ENCODE data around the gene LYSMD2. TPM values are rescaled to one million over a fixed set of nuclear protein-coding genes. Genes with fewer than 3 reads are reported as not detected.

LYSMD2 gene
- total RNA-seq, 1 donor, result 30.4 TPM

- DNase-seq (ENCODE audit: low read depth in 2 of 3, low spot score in 2 of 3), result no peak
Measured at GRCh38 chr15:51752888-51753287, 15.4 kb upstream of the LYSMD2 start.

GRCh38 chr15:51751697-51752683 is 14.5 kb upstream of the LYSMD2 start:
- DNase-seq (ENCODE audit: low read depth in 2 of 3, low spot score in 2 of 3), result no peak

- peak in 2 of 3 donors; percentile 40 to 56 for DNase-seq (ENCODE audit: low read depth in 2 of 3, low spot score in 2 of 3)
Measured at GRCh38 chr15:51750792-51751696, 13.6 kb upstream of the LYSMD2 start, which contains the start of gene TMOD2. TMOD2 (plus strand) TSS chr15:51751597; CDS start chr15:51766442, 14,845 bp downstream.

- no peak for DNase-seq (ENCODE audit: low read depth in 2 of 3, low spot score in 2 of 3)
Measured at GRCh38 chr15:51750186-51750585, 12.7 kb upstream of the LYSMD2 start.

GRCh38 chr15:51749307-51749706 is 11.9 kb upstream of the LYSMD2 start:
- no peak for DNase-seq (ENCODE audit: low read depth in 2 of 3, low spot score in 2 of 3)

- DNase-seq (ENCODE audit: low read depth in 2 of 3, low spot score in 2 of 3), result no peak
Measured at GRCh38 chr15:51739061-51739712, 1.7 kb upstream of the LYSMD2 start.

GRCh38 chr15:51738553-51738952 is 1.1 kb upstream of the LYSMD2 start:
- DNase-seq (ENCODE audit: low read depth in 2 of 3, low spot score in 2 of 3), result no peak

- DNase-seq (ENCODE audit: low read depth in 2 of 3, low spot score in 2 of 3), result peak; percentile 34 to 60 (median 51)
Measured at GRCh38 chr15:51736751-51737521, 519 bp downstream of the LYSMD2 start.

GRCh38 chr15:51736069-51736468 is 1.4 kb downstream of the LYSMD2 start:
- no peak for DNase-seq (ENCODE audit: low read depth in 2 of 3, low spot score in 2 of 3)

- peak in 1 of 3 donors; percentile 58 for DNase-seq (ENCODE audit: low read depth in 2 of 3, low spot score in 2 of 3)
Measured at GRCh38 chr15:51735228-51736010, 2.0 kb downstream of the LYSMD2 start.

- DNase-seq (ENCODE audit: low read depth in 2 of 3, low spot score in 2 of 3), result peak in 1 of 3 donors; percentile 66
Measured at GRCh38 chr15:51732646-51733045, 4.8 kb downstream of the LYSMD2 start.

GRCh38 chr15:51731549-51732267 is 5.7 kb downstream of the LYSMD2 start:
- peak; percentile 42 to 86 (median 84) for DNase-seq (ENCODE audit: low read depth in 2 of 3, low spot score in 2 of 3)

GRCh38 chr15:51727141-51727897 is 10.1 kb downstream of the LYSMD2 start:
- peak in 2 of 3 donors; percentile 47 to 49 for DNase-seq (ENCODE audit: low read depth in 2 of 3, low spot score in 2 of 3)

- peak in 1 of 3 donors; percentile 34 for DNase-seq (ENCODE audit: low read depth in 2 of 3, low spot score in 2 of 3)
Measured at GRCh38 chr15:51726302-51727073, 11.0 kb downstream of the LYSMD2 start.

GRCh38 chr15:51724673-51725072 is 12.8 kb downstream of the LYSMD2 start:
- no peak for DNase-seq (ENCODE audit: low read depth in 2 of 3, low spot score in 2 of 3)

GRCh38 chr15:51724199-51724598 is 13.3 kb downstream of the LYSMD2 start:
- no peak for DNase-seq (ENCODE audit: low read depth in 2 of 3, low spot score in 2 of 3)

Measured in hematopoietic multipotent progenitor cell (in vitro differentiated cells).